Body of pancreas (tissue), 4 donors: ENCODE results near the gene KIF26A. TPM values are rescaled to one million over a fixed set of nuclear protein-coding genes. Genes with fewer than 3 reads are reported as not detected.

Experiments
- ATAC-seq: fragments of 150-250 bp; one replicate; pipeline ENCODE4 v1.9.1; 2016
- DNase-seq, 4 donors: peaks; one replicate each; pipeline ENCODE4 v3.0.0-alpha.2; 2019
- H3K27ac ChIP-seq, 4 donors: fragments of 200-600 bp; sonication (generic); 1 replicate in 3 of 4; 2 replicates in 1 of 4; pipeline versions ENCODE4 v1.5.1 to v1.6.1; 2016 to 2019; ENCODE audit warnings: mild to moderate bottlenecking in 1 of 4, mixed read lengths in 1 of 4, moderate library complexity in 1 of 4
- H3K27me3 ChIP-seq, 2 donors: fragments of 200-600 bp; sonication (generic); one replicate each; pipeline ENCODE4 v1.6.0; 2016; ENCODE audit warnings: mild to moderate bottlenecking in 1 of 2
- H3K36me3 ChIP-seq, 2 donors: fragments of 200-600 bp; sonication (generic); replicated peaks in 1 of 2; 2 replicates each; pipeline ENCODE4 v1.5.1; 2016; ENCODE audit warnings: low read depth in 2 of 2; ENCODE audit not compliant: insufficient read depth in 1 of 2
- H3K4me1 ChIP-seq: fragments of 200-600 bp; sonication (generic); one replicate; pipeline ENCODE4 v1.6.0; 2016
- H3K4me3 ChIP-seq, 2 donors: fragments of 200-600 bp; sonication (generic); 1 replicate in 1 of 2; 2 replicates in 1 of 2; pipeline ENCODE4 v1.5.1; 2016 to 2019
- H3K9me3 ChIP-seq, 3 donors: fragments of 200-600 bp; sonication (generic); 1 replicate in 2 of 3; 2 replicates in 1 of 3; pipeline ENCODE4 v1.5.1; 2016
- POLR2A ChIP-seq, 3 donors: fragments of 450-650 bp; IDR thresholded peaks; one replicate each; pipeline ENCODE4 v1.6.1; 2016; ENCODE audit warnings: antibody characterized with exemption in 3 of 3, mild to moderate bottlenecking in 2 of 3
- WGBS, 2 donors: methylation state at CpG; one replicate each; pipeline ENCODE4 v1.1.5; 2017; 5-methylcytosine and 5-hydroxymethylcytosine counted together
- intact Hi-C: fragments of 100-400 bp; cut with DNase I; formaldehyde crosslinking; loops from one replicate; pipeline ENCODE4 v1.15.1; 2023
- total RNA-seq, 2 donors: library from RNA; depleted of rRNA; stranded (reverse); fragments of >200 nt; gene quantifications; one replicate each; pipeline ENCODE4 v1.1.0, GENCODE V29; 2016
- TF ChIP-seq, protein P1 (sequence below), 7 experiments: fragments of 450-650 bp in 4 of 7; fragments of 200-600 bp in 3 of 7; sonication (generic) in 3 of 7; IDR thresholded peaks; one replicate each; pipeline ENCODE4 v1.5.1; 2016 to 2019; ENCODE audit warnings: antibody characterized with exemption in 7 of 7

The KIF26A gene
- total RNA-seq, 2 donors from 2014 or later, result 14.8 to 17.1 TPM

DNA sequence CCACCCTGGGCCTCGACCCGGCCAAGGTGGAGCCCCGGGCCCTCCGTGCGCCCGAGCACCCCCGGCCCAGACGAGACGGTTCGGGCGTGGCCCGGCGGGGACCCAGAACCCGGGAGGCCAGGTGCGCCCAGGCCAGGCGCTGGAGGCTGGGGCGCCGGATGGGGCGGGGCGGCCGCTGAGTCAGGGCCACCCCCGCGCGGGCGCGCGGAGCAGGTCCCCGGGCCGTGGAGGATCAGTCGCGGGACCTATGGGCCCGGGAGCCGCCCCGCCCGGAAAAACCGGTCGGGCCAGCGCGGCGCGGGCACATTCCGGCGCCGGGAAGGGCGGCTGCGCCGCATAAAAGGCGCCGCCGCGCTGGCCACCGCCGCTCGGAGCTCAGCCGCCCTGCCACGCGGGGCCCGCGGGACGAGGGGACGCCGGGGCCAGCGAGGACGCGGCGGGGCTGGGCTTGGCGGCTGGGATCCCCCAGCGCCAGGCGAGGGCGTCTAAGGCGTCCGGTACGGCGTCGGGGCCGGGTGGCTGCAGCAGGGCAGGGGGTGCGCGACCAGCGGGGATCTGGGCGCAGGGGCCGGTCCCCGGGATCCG is 21.5 kb upstream of the KIF26A start:
- TF ChIP-seq POLR2A (IDR thresholded peaks at IDR 0.05), result peak in 1 of 3 donors; percentile 34
- TF ChIP-seq, protein P1, sequence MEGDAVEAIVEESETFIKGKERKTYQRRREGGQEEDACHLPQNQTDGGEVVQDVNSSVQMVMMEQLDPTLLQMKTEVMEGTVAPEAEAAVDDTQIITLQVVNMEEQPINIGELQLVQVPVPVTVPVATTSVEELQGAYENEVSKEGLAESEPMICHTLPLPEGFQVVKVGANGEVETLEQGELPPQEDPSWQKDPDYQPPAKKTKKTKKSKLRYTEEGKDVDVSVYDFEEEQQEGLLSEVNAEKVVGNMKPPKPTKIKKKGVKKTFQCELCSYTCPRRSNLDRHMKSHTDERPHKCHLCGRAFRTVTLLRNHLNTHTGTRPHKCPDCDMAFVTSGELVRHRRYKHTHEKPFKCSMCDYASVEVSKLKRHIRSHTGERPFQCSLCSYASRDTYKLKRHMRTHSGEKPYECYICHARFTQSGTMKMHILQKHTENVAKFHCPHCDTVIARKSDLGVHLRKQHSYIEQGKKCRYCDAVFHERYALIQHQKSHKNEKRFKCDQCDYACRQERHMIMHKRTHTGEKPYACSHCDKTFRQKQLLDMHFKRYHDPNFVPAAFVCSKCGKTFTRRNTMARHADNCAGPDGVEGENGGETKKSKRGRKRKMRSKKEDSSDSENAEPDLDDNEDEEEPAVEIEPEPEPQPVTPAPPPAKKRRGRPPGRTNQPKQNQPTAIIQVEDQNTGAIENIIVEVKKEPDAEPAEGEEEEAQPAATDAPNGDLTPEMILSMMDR (IDR thresholded peaks at IDR 0.05), result no peak
- H3K4me3 ChIP-seq, result peak overlapping the region; percentile 54 to 83
- H3K27ac ChIP-seq, result peak overlapping the region; percentile 8 to 57 (median 48)
- ATAC-seq (peak; percentile 91), DNase-seq (peak; percentile 62 to 82 (median 74))
- intact Hi-C loops, result no loop called here
- WGBS, 2 donors, result 0% methylated on average over 55 of the region's 83 CpGs; no CpG with 5 or more reads in 1 of the 2 donors
- H3K4me1 ChIP-seq, result peaks cover 23% of the 10 kb centered on the region
- H3K27me3 ChIP-seq, result peaks cover 0 to 3% of the 10 kb centered on the region in 2 donors
- H3K9me3 ChIP-seq, result no peaks in the 10 kb centered on the region
- no peaks in the 10 kb centered on the region for H3K36me3 ChIP-seq

DNA sequence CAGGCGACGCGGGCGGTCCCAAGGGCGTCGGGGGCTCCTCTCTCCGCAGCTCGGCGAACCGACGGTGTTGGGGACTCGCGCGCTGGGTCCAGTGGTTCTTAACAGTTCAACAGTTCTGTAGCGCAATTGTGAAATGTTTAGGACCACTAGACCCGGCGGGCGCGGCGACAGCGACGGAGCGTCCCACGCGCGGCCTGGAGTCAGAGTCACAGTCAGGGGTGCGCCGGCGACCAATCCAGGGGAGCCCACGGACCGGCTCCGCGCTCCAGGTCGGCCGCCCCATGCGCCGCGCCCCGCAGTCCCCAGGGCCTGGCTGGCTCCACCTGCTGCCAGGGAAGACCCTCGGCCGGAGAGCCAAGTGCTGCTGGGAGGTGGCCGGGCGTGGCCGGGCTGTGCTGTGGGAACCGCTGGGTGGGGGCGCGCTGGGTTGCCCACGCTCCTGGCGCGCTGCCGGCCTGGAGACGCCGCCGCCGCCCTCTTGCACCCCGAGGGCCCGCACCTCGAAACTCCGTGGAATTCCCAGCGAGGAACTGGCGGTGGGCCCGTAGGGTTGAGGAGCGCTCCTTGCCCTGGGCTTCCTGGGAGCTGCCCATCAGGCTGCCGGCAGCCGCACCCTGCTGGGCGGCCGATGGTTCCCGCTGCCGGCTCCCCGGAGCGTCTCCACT is 20.9 kb upstream of the KIF26A start:
- DNase-seq, result peak in 2 of 4 donors; percentile 8 to 16
- Histone ChIP-seq H3K4me3 (no peak overlapping the region), H3K27ac (peak overlapping the region in 3 of 4 donors; percentile 24 to 55 (median 32)), H3K27me3 (peaks cover 0 to 3% of the 10 kb centered on the region in 2 donors), H3K9me3 (no peaks in the 10 kb centered on the region), H3K4me1 (peaks cover 23% of the 10 kb centered on the region), H3K36me3 (no peaks in the 10 kb centered on the region)
- TF ChIP-seq, protein P1 (IDR thresholded peaks at IDR 0.05), result no peak
- TF ChIP-seq POLR2A (IDR thresholded peaks at IDR 0.05), result no peak
- no peak for ATAC-seq
- WGBS, 2 donors, result 9 to 12% methylated on average over 5 to 70 of the region's 71 CpGs
- intact Hi-C loops, result no loop called here

DNA sequence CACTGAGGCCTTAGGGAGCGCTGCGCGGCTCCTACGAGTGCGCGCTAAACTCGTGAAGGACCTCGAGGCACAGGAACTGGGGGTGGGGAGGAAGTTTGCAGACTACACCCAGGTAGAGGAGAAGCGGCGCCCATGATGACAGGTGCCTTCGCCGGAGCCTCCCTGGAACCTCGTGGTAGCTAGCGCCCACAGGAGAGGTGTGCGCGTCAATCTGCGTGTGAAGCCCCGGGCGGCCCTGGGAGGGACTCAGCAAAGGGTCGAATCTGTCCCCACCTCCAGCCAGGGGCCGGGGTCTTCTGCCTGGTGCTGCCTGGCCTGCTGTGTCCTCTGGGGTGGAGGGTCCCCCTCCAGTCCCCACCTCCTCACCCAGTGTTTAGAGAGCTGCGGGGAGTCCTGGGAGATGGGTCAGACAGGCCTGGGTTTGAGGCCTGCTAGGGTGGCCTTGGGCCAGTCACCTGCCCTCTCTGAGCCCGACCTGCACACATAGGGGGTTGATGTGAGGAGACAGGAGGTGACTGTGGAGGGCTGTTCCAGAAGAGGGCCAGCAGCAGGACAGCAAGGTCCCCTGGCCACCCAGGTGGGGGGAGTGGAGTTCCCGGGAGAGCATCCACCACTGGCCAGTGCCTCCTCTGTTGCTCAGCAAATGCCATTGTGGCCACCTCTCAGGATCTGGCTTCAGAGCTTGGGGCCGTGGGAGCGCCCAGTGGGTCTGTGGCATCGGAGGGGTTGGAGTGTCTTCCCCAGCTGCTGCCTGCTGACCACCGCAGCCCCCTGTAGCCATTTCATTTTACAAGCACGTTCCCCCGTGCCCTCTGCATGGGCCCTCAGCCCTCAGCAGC is 20.2 kb upstream of the KIF26A start:
- peaks cover 0 to 3% of the 10 kb centered on the region in 2 donors for H3K27me3 ChIP-seq
- no peak overlapping the region for H3K27ac ChIP-seq
- TF ChIP-seq, protein P1 (IDR thresholded peaks at IDR 0.05), result no peak
- TF ChIP-seq POLR2A (IDR thresholded peaks at IDR 0.05), result no peak

DNA sequence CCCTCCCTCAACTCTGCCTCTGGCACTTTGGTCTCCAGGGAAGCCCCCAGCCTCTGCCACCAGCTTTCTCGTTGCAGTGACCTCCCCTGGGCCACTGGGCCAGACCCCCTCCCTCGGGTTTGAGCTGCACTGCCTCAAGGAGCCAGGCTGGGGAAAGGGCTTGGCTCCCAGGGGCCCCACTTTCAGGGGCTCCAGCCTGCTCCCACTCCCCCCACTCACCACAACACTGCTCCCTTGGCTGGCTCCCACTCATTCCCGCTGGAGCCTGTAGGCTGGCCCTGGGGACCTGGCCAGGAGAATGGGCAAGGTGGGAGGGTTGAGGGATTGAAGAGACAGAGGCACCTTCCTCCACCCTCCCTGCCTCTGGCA is 19.3 kb upstream of the KIF26A start:
- TF ChIP-seq POLR2A (IDR thresholded peaks at IDR 0.05), result no peak
- TF ChIP-seq, protein P1 (IDR thresholded peaks at IDR 0.05), result no peak
- 82 to 84% methylated on average over 3 of the region's 3 CpGs for WGBS, 2 donors
- Histone ChIP-seq H3K27ac (no peak overlapping the region), H3K4me3 (no peak overlapping the region), H3K27me3 (peaks cover 0 to 3% of the 10 kb centered on the region in 2 donors), H3K9me3 (peaks cover 0 to 4% (median 0%) of the 10 kb centered on the region in 3 donors), H3K4me1 (peaks cover 23% of the 10 kb centered on the region), H3K36me3 (no peaks in the 10 kb centered on the region)
- no peak for ATAC-seq
- no peak for DNase-seq
- intact Hi-C loops, result no loop called here

More for the DNA sequence above, 20.2 kb upstream of the KIF26A start:
- Histone ChIP-seq H3K9me3 (no peaks in the 10 kb centered on the region), H3K36me3 (no peaks in the 10 kb centered on the region), H3K4me1 (peaks cover 23% of the 10 kb centered on the region), H3K4me3 (no peak overlapping the region)
- WGBS, 2 donors, result 59 to 68% methylated on average over 11 to 24 of the region's 30 CpGs
- peak in 2 of 4 donors; percentile 2 to 14 for DNase-seq
- no peak for ATAC-seq
- intact Hi-C loops, result no loop called here
